AG04449 (cell line): ENCODE measurements around the gene EPAS1.

Source experiments
- CTCF ChIA-PET: fragments of 350-600 bp; formaldehyde crosslinking; extraction: SDS; loops from one replicate; lab custom pipeline; 2021; ENCODE audit warnings: antibody characterized with exemption; lab: Yijun Ruan, JAX
- POLR2A ChIA-PET: fragments of 400-600, 350-600 bp; formaldehyde crosslinking; extraction: SDS; loops from one replicate; lab custom pipeline; 2020; ENCODE audit warnings: antibody characterized with exemption, inconsistent platforms; lab: Yijun Ruan, JAX
- DNase-seq: peaks from one replicate; pipeline ENCODE4 v3.0.0-alpha.2; 2010; ENCODE audit warnings: low read depth, low spot score
- H3K4me3 ChIP-seq: 2 replicates; pipeline ENCODE4 v1.5.1; 2011; ENCODE audit warnings: low read depth, mild to moderate bottlenecking, control low read depth, low read length
- CTCF ChIP-seq: IDR thresholded peaks from one replicate; pipeline ENCODE4 v1.5.1; 2011; ENCODE audit warnings: mild to moderate bottlenecking, moderate library complexity, low read length, control low read depth, inconsistent platforms; ENCODE audit not compliant: insufficient read depth; ENCODE audit errors: missing control alignments

EPAS1 gene

GRCh38 chr2:46284796-46285195, 12.4 kb upstream of the EPAS1 start:
- TF ChIP-seq CTCF = no peak
- POLR2A ChIA-PET = interaction anchor here (1.8 kb wide), 1 partner anchor 12 kb away, joined by 6 read pairs; the partner anchor contains the start of gene EPAS1
- no peak overlapping the region for H3K4me3 ChIP-seq
- no peak for DNase-seq
- CTCF ChIA-PET = interaction anchor here (2.3 to 2.5 kb wide), 2 partner anchors 10 to 82 kb away, joined by 7 read pairs; no protein-coding TSS in a partner anchor

- no peak for DNase-seq
- ChIA-PET POLR2A (interaction anchor here (0.6 to 1.8 kb wide), 2 partner anchors 10 to 1496 kb away, joined by 3 to 6 read pairs; partner anchors contain the start of genes EPAS1 and MSH6), CTCF (interaction anchor here (1.2 to 1.9 kb wide), 2 partner anchors 8 to 10 kb away, joined by 4 to 6 read pairs; no protein-coding TSS in a partner anchor)
- TF ChIP-seq CTCF = no peak
- H3K4me3 ChIP-seq = no peak overlapping the region
These were observed 10.5 kb upstream of the EPAS1 start for GRCh38 chr2:46286715-46287114.

- POLR2A ChIA-PET = no interaction called here
These were observed 7.1 kb upstream of the EPAS1 start for GRCh38 chr2:46290078-46290477.

GRCh38 chr2:46293466-46293865, 3.7 kb upstream of the EPAS1 start:
- TF ChIP-seq CTCF = no peak
- CTCF ChIA-PET = interaction anchor here (0.7 to 1.9 kb wide), 12 partner anchors 8 to 301 kb away, joined by 3 to 13 read pairs (median 6); no protein-coding TSS in a partner anchor
- no peak overlapping the region for H3K4me3 ChIP-seq
- POLR2A ChIA-PET = no interaction called here
- no peak for DNase-seq

More at GRCh38 chr2:46290078-46290477, 7.1 kb upstream of the EPAS1 start:
- no peak overlapping the region for H3K4me3 ChIP-seq
- CTCF ChIA-PET = interaction anchor here (1.9 kb wide), 1 partner anchor 13 kb away, joined by 5 read pairs; no protein-coding TSS in a partner anchor
- TF ChIP-seq CTCF = no peak
- no peak for DNase-seq

GRCh38 chr2:46294176-46294836, 2.9 kb upstream of the EPAS1 start:
- H3K4me3 ChIP-seq = no peak overlapping the region
- TF ChIP-seq CTCF = peak; percentile 30
- ChIA-PET POLR2A (interaction anchor here (0.6 kb wide), 2 partner anchors 270 to 316 kb away, joined by 3 read pairs; no protein-coding TSS in a partner anchor), CTCF (interaction anchor here (0.7 to 1.9 kb wide), 15 partner anchors 9 to 301 kb away, joined by 3 to 13 read pairs (median 5); no protein-coding TSS in a partner anchor)
- DNase-seq = no peak
